Lower leg skin (tissue), 3 donors: ENCODE data around the gene UBASH3A.

Experiments
- POLR2A ChIP-seq, 2 donors: fragments of 450-650 bp; IDR thresholded peaks; one replicate each; pipeline ENCODE4 v1.6.1; 2016 to 2017; ENCODE audit warnings: antibody characterized with exemption in 2 of 2, mild to moderate bottlenecking in 1 of 2, moderate library complexity in 1 of 2
- TF ChIP-seq, protein P1 (sequence below), 3 donors: fragments of 450-650 bp; IDR thresholded peaks; one replicate each; pipeline ENCODE4 v1.5.1; 2016; ENCODE audit warnings: antibody characterized with exemption in 3 of 3, mild to moderate bottlenecking in 3 of 3, moderate library complexity in 2 of 3

DNA sequence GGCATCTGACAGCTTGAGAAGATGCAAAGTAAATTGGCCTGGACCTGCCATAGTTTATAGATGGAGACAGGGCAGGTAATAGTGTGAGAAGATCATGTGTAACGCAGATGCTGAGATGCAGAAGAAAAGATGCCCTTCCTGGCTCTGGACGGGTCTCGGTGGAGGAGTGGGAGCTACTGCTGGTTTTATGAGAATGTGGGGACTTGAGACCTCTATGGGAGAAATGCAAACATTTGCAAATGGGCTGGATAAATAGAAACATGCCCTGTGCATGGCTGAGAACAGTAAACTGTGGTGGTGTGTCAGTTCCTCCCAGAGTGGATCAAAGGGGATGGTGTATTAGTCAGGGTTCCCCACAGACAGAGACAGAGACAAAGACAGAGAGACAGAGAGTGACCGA lies 21.9 kb downstream of the UBASH3A start:
- no peak for TF ChIP-seq POLR2A (IDR thresholded peaks at IDR 0.05)
- TF ChIP-seq, protein P1, sequence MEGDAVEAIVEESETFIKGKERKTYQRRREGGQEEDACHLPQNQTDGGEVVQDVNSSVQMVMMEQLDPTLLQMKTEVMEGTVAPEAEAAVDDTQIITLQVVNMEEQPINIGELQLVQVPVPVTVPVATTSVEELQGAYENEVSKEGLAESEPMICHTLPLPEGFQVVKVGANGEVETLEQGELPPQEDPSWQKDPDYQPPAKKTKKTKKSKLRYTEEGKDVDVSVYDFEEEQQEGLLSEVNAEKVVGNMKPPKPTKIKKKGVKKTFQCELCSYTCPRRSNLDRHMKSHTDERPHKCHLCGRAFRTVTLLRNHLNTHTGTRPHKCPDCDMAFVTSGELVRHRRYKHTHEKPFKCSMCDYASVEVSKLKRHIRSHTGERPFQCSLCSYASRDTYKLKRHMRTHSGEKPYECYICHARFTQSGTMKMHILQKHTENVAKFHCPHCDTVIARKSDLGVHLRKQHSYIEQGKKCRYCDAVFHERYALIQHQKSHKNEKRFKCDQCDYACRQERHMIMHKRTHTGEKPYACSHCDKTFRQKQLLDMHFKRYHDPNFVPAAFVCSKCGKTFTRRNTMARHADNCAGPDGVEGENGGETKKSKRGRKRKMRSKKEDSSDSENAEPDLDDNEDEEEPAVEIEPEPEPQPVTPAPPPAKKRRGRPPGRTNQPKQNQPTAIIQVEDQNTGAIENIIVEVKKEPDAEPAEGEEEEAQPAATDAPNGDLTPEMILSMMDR (IDR thresholded peaks at IDR 0.05): no peak
